AG09309 (cell line): ENCODE measurements around the gene IGF1R.

Experiments used
- DNase-seq: peaks from one replicate; pipeline ENCODE4 v3.0.0-alpha.2; 2010; ENCODE audit warnings: low read depth
- H3K4me3 ChIP-seq: 2 replicates; pipeline ENCODE4 v1.5.1; 2011; ENCODE audit warnings: mild to moderate bottlenecking, low read depth, low read length, moderate library complexity; ENCODE audit not compliant: control insufficient read depth
- TF ChIP-seq, protein P1 (sequence below): IDR thresholded peaks from 2 replicates; pipeline ENCODE4 v1.5.1; 2011; ENCODE audit warnings: mild to moderate bottlenecking, low read depth, low read length, inconsistent platforms; ENCODE audit not compliant: insufficient read depth, control insufficient read depth; ENCODE audit errors: missing control alignments

Gene IGF1R

DNA sequence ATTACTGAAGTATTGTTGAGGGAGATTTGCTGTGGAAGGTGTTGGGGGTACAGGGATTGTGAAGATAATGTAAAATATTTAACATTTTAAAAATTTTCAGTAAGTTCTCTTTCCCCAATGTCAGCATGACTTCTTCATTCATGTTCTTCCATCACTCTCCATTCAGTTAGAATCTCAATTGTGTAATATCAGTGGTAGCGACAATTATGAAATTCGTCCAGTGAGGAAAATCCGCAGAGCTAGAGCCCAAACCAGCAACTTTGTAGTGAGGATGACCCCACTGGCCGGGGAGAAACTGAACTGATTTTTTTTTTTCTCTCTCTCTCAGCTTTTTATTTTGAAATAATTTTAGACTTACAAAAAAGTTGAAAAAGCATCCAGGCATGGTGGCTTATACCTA, 187.5 kb downstream of the IGF1R start:
- no peak overlapping the region for H3K4me3 ChIP-seq
- TF ChIP-seq, protein P1, sequence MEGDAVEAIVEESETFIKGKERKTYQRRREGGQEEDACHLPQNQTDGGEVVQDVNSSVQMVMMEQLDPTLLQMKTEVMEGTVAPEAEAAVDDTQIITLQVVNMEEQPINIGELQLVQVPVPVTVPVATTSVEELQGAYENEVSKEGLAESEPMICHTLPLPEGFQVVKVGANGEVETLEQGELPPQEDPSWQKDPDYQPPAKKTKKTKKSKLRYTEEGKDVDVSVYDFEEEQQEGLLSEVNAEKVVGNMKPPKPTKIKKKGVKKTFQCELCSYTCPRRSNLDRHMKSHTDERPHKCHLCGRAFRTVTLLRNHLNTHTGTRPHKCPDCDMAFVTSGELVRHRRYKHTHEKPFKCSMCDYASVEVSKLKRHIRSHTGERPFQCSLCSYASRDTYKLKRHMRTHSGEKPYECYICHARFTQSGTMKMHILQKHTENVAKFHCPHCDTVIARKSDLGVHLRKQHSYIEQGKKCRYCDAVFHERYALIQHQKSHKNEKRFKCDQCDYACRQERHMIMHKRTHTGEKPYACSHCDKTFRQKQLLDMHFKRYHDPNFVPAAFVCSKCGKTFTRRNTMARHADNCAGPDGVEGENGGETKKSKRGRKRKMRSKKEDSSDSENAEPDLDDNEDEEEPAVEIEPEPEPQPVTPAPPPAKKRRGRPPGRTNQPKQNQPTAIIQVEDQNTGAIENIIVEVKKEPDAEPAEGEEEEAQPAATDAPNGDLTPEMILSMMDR, result no peak
- no peak for DNase-seq

DNA sequence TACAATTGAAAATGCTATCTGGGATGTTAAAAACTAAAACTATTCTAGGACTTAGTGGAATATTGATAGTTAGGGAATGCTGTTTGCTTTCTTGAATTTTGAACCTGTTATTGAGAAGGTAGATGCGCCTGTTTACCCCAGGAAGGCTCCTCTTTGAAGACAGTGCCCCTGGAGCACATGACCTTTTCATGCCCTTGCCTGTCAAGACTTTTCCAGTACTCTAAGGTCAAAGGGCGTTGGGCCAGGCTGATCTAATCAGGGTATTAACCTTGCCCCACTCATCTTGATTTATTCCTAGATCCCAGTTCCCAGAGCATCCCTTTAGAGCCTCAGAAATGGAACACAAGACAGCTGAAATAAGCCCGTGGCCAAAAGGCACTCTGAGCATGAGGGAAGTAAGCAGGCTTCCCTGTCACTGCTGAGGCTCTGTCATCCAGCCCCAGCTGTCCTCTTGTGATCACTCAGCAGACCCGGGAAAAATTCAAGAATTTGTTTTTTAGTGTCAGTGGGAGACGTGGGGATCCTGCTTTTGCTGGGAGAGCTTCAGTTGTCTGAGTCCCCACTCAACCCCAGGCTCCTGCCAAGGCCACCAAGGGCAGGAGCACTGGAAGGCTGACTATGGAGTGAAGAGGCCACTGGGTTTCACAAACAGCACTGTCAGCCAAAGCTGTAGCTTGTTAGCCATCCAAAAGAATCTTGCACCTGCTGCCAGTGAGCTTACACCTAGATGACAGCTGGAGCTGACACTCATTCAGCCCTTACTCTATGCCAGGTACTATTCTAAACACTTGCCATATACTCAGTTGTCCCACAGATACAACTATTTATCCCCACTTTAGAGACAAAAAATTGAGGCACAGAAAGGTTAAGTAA, 190.3 kb downstream of the IGF1R start:
- H3K4me3 ChIP-seq, result no peak overlapping the region
- TF ChIP-seq, protein P1, result no peak
- DNase-seq, result no peak

DNA sequence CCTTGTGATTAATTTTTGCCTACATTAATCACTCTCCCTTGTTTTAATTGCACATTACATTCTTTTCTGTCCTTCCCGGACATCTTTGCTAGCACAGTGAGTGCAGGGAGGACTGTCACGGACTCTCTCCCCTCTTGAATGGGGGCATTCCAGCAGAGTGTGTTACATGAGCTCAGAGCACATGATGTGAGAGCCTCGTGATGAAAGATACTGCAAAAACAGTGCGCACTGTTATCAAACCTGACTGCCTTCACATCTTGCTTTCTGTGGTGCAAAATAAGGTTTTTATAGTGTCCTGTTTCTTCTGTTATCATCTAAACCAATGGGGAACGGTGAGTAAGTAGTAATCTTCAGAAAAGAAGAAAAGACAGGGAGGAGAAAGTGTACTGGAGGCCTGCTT, 191.7 kb downstream of the IGF1R start:
- DNase-seq, result no peak
- TF ChIP-seq, protein P1, result no peak
- H3K4me3 ChIP-seq, result no peak overlapping the region

DNA sequence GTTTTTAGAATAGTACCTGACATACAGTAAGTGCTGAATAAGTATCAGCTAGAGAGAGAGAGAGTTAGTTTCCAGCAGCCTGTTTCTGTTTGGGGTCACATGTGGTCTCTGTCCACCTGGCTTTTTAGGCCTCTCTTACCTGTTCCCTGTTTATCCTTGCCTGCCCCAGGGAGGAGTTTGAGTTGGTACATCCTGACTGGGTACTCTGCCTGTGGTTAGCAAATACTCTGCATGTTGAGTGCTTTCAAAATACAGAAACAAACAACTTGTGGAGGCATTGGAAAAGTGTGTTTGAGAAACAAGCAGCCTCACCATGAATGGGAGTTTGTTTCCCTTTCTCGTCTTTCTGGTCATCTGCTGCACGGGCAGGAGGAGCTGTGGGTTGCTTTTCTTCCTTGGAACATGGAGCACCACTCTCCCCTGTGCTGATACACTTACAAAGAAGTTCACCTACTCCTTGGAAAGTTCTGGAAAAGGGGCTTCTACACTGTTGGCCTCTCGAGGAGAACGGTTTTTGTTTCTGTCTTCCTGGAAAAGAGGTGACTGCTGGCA, 193.2 kb downstream of the IGF1R start:
- DNase-seq, result no peak
- TF ChIP-seq, protein P1, result no peak
- no peak overlapping the region for H3K4me3 ChIP-seq

DNA sequence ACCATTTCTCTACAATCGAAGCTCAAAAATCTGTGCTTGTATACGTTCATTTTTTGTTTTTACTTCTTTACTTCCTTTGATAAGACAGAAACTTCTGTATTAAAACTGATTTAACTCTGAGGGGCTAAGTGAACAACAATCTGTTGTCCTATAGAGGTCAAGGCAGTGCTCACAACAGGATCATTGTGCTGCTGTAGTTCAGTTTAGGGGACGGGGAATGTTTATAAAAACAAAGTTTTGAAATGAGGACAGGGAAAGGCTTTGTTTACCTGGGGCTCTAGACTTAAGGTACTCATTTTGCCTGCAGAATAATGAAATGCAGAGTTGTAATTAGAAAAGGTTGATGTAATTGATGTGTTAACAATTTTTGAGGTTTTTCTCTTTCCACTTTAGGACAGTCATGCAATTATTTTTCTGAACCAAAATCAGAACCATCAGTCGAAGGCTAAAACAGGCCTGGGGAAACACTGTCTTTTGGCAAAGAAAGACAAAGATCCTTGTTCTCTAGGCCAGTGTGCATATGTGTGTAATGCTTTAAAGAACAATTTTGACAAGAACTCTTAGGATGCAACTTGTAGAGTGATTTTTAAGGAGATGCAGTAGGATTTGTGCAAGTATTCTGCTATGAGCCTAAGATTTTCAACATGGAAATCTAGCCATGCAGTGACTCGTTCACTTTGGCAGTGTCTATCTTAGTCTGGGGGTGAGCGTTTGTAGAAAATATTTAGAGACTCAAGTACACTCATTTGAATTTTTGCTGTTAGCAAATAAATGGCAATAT, 194.0 kb downstream of the IGF1R start:
- no peak overlapping the region for H3K4me3 ChIP-seq
- TF ChIP-seq, protein P1, result no peak
- no peak for DNase-seq

DNA sequence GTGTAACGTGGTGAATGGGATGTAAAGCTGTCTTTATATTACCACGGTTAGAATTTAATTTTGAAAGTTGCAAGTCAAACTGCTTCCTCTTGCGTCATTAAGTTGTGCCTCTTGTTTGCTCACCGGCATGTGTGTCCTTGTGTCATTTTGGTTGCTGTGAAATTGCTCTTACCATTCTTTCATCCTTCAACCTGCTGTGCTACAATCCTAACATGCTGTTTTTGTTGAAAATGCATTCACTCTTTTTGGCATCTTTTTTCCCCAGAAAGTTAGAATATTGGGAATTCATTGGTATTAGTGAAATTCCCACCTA, 194.6 kb downstream of the IGF1R start:
- no peak overlapping the region for H3K4me3 ChIP-seq
- no peak for DNase-seq
- TF ChIP-seq, protein P1, result no peak
